SK-N-SH treated with all-trans-retinoic acid at 6 μM for 48 hours (cell line): ENCODE measurements around the gene HLA-G.
"Not testable (repeated sequence)": the region's sequence is repeated elsewhere in the genome, so short reads cannot be mapped to it uniquely, and the experiment has no call there.

Experiments used
- ATAC-seq: fragments of 200-7000 bp; cut with Tn5 transposase; 3 replicates; pipeline ENCODE4 v1.9.1; 2020; ENCODE audit warnings: mild to moderate bottlenecking, moderate library complexity
- ARNTL ChIP-seq: fragments of 450-650 bp; formaldehyde crosslinking; IDR thresholded peaks from 2 replicates; pipeline ENCODE4 v1.5.0; 2020; ENCODE audit warnings: low read depth, mild to moderate bottlenecking, moderate library complexity, borderline replicate concordance
- BACH2 ChIP-seq: fragments of 250-450 bp; sonication (Bioruptor Pico); IDR thresholded peaks from 2 replicates; pipeline ENCODE4 v1.9.0; 2021; ENCODE audit warnings: mild to moderate bottlenecking, borderline replicate concordance
- CSDC2 ChIP-seq: fragments of 250-450 bp; sonication (Bioruptor Pico); IDR thresholded peaks from 2 replicates; pipeline ENCODE4 v1.5.0; 2020; ENCODE audit warnings: mild to moderate bottlenecking, moderate library complexity
- ESRRG ChIP-seq: fragments of 250-450 bp; sonication (Bioruptor Pico); IDR thresholded peaks from 2 replicates; pipeline ENCODE4 v1.6.1; 2021; ENCODE audit warnings: mild to moderate bottlenecking
- ISL1 ChIP-seq: fragments of 250-450 bp; sonication (Bioruptor Pico); IDR thresholded peaks from 2 replicates; pipeline ENCODE4 v2.1.2; 2022; ENCODE audit warnings: mild to moderate bottlenecking, moderate library complexity
- OSR1 ChIP-seq: fragments of 250-450 bp; sonication (Bioruptor Pico); IDR thresholded peaks from 2 replicates; pipeline ENCODE4 v1.8.0; 2022; ENCODE audit warnings: moderate library complexity, mild to moderate bottlenecking, inconsistent platforms
- PPARA ChIP-seq: fragments of 250-450 bp; sonication (Bioruptor Pico); IDR thresholded peaks from 2 replicates; pipeline ENCODE4 v1.5.0; 2020; ENCODE audit warnings: mild to moderate bottlenecking, borderline replicate concordance
- RARB ChIP-seq: fragments of 250-450 bp; sonication (Bioruptor Pico); IDR thresholded peaks from 2 replicates; pipeline ENCODE4 v1.8.0; 2021; ENCODE audit warnings: mild to moderate bottlenecking, moderate library complexity
- TCF4 ChIP-seq: fragments of 250-450 bp; sonication (Bioruptor Pico); IDR thresholded peaks from 2 replicates; pipeline ENCODE4 v1.8.0; 2021; ENCODE audit warnings: mild to moderate bottlenecking, moderate library complexity, borderline replicate concordance
- ZC3H10 ChIP-seq: fragments of 250-450 bp; sonication (Bioruptor Pico); IDR thresholded peaks from 2 replicates; pipeline ENCODE4 v1.5.1; 2021; ENCODE audit warnings: mild to moderate bottlenecking, moderate library complexity
- ZFP30 ChIP-seq: fragments of 450-650 bp; formaldehyde crosslinking; IDR thresholded peaks from 2 replicates; pipeline ENCODE4 v1.5.0; 2022; ENCODE audit warnings: mild to moderate bottlenecking, moderate library complexity
- ZNF70 ChIP-seq: fragments of 450-650 bp; formaldehyde crosslinking; IDR thresholded peaks from 2 replicates; pipeline ENCODE4 v1.5.0; 2020; ENCODE audit warnings: mild to moderate bottlenecking, moderate library complexity
- ZNF8 ChIP-seq: fragments of 450-650 bp; formaldehyde crosslinking; IDR thresholded peaks from 2 replicates; pipeline ENCODE4 v1.5.0; 2020; ENCODE audit warnings: mild to moderate bottlenecking, moderate library complexity
- TF ChIP-seq, protein P1 (sequence below): fragments of 250-450 bp; sonication (Bioruptor Pico); IDR thresholded peaks from 2 replicates; pipeline ENCODE4 v1.5.0; 2020; ENCODE audit warnings: mild to moderate bottlenecking, moderate library complexity
- TF ChIP-seq, protein P2 (sequence below): fragments of 250-450 bp; sonication (Bioruptor Pico); IDR thresholded peaks from 2 replicates; pipeline ENCODE4 v1.5.1; 2021; ENCODE audit warnings: mild to moderate bottlenecking, moderate library complexity
- TF ChIP-seq, protein P3 (sequence below): fragments of 250-450 bp; sonication (Bioruptor Pico); IDR thresholded peaks from 2 replicates; pipeline ENCODE4 v1.5.1; 2020; ENCODE audit warnings: low read depth, mild to moderate bottlenecking, moderate library complexity
- TF ChIP-seq, protein P4 (sequence below): fragments of 250-450 bp; sonication (Bioruptor Pico); IDR thresholded peaks from 2 replicates; pipeline ENCODE4 v1.8.0; 2021; ENCODE audit warnings: low read depth, mild to moderate bottlenecking, moderate library complexity, borderline replicate concordance
- TF ChIP-seq, protein P5 (sequence below): fragments of 250-450 bp; sonication (Bioruptor Pico); IDR thresholded peaks from 2 replicates; pipeline ENCODE4 v1.8.0; 2020; ENCODE audit warnings: mild to moderate bottlenecking, moderate library complexity, borderline replicate concordance

The HLA-G gene

DNA sequence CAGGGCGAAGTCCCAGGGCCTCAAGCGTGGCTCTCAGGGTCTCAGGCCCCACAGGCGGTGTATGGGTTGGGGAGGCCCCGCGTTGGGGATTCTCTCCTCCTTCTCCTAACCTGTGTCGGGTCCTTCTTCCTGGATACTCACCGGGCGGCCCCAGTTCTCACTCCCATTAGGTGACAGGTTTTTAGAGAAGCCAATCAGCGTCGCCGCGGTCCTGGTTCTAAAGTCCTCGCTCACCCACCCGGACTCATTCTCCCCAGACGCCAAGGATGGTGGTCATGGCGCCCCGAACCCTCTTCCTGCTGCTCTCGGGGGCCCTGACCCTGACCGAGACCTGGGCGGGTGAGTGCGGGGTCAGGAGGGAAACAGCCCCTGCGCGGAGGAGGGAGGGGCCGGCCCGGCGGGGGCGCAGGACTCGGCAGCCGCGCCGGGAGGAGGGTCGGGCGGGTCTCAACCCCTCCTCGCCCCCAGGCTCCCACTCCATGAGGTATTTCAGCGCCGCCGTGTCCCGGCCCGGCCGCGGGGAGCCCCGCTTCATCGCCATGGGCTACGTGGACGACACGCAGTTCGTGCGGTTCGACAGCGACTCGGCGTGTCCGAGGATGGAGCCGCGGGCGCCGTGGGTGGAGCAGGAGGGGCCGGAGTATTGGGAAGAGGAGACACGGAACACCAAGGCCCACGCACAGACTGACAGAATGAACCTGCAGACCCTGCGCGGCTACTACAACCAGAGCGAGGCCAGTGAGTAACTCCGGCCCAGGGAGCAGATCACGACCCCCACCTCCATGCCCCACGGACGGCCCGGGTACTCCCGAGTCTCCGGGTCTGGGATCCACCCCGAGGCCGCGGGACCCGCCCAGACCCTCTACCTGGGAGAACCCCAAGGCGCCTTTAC is at the start of gene HLA-G:
TSS of gene HLA-G (plus strand) at position 247 of the 892 bp plus-strand sequence. CDS start at position 267, 20 bp downstream.
- ATAC-seq: peak; percentile 26; the same call in 2 of the 3 replicates
- no peak for TF ChIP-seq CSDC2
- TF ChIP-seq, protein P1, sequence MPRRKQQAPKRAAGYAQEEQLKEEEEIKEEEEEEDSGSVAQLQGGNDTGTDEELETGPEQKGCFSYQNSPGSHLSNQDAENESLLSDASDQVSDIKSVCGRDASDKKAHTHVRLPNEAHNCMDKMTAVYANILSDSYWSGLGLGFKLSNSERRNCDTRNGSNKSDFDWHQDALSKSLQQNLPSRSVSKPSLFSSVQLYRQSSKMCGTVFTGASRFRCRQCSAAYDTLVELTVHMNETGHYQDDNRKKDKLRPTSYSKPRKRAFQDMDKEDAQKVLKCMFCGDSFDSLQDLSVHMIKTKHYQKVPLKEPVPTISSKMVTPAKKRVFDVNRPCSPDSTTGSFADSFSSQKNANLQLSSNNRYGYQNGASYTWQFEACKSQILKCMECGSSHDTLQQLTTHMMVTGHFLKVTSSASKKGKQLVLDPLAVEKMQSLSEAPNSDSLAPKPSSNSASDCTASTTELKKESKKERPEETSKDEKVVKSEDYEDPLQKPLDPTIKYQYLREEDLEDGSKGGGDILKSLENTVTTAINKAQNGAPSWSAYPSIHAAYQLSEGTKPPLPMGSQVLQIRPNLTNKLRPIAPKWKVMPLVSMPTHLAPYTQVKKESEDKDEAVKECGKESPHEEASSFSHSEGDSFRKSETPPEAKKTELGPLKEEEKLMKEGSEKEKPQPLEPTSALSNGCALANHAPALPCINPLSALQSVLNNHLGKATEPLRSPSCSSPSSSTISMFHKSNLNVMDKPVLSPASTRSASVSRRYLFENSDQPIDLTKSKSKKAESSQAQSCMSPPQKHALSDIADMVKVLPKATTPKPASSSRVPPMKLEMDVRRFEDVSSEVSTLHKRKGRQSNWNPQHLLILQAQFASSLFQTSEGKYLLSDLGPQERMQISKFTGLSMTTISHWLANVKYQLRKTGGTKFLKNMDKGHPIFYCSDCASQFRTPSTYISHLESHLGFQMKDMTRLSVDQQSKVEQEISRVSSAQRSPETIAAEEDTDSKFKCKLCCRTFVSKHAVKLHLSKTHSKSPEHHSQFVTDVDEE (CRISPR knock-in tag): no peak
- TF ChIP-seq ARNTL (CRISPR knock-in tag): no peak
- TF ChIP-seq, protein P2, sequence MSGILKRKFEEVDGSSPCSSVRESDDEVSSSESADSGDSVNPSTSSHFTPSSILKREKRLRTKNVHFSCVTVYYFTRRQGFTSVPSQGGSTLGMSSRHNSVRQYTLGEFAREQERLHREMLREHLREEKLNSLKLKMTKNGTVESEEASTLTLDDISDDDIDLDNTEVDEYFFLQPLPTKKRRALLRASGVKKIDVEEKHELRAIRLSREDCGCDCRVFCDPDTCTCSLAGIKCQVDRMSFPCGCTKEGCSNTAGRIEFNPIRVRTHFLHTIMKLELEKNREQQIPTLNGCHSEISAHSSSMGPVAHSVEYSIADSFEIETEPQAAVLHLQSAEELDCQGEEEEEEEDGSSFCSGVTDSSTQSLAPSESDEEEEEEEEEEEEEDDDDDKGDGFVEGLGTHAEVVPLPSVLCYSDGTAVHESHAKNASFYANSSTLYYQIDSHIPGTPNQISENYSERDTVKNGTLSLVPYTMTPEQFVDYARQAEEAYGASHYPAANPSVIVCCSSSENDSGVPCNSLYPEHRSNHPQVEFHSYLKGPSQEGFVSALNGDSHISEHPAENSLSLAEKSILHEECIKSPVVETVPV: no peak
- TF ChIP-seq, protein P3, sequence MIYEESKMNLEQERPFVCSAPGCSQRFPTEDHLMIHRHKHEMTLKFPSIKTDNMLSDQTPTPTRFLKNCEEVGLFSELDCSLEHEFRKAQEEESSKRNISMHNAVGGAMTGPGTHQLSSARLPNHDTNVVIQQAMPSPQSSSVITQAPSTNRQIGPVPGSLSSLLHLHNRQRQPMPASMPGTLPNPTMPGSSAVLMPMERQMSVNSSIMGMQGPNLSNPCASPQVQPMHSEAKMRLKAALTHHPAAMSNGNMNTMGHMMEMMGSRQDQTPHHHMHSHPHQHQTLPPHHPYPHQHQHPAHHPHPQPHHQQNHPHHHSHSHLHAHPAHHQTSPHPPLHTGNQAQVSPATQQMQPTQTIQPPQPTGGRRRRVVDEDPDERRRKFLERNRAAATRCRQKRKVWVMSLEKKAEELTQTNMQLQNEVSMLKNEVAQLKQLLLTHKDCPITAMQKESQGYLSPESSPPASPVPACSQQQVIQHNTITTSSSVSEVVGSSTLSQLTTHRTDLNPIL: no peak
- TF ChIP-seq ISL1 (CRISPR knock-in tag): no peak
- TF ChIP-seq TCF4 (CRISPR knock-in tag): no peak
- no peak for TF ChIP-seq PPARA (CRISPR knock-in tag)
- no peak for TF ChIP-seq ZNF70 (CRISPR knock-in tag)
- no peak for TF ChIP-seq ZFP30 (CRISPR knock-in tag)
- TF ChIP-seq ESRRG (CRISPR knock-in tag): no peak
- TF ChIP-seq OSR1: no peak
- TF ChIP-seq, protein P4, sequence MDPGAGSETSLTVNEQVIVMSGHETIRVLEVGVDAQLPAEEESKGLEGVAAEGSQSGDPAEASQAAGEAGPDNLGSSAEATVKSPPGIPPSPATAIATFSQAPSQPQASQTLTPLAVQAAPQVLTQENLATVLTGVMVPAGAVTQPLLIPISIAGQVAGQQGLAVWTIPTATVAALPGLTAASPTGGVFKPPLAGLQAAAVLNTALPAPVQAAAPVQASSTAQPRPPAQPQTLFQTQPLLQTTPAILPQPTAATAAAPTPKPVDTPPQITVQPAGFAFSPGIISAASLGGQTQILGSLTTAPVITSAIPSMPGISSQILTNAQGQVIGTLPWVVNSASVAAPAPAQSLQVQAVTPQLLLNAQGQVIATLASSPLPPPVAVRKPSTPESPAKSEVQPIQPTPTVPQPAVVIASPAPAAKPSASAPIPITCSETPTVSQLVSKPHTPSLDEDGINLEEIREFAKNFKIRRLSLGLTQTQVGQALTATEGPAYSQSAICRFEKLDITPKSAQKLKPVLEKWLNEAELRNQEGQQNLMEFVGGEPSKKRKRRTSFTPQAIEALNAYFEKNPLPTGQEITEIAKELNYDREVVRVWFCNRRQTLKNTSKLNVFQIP (CRISPR knock-in tag): no peak
- TF ChIP-seq ZNF8 (CRISPR knock-in tag): no peak
- TF ChIP-seq, all 23 proteins: peak for 0

DNA sequence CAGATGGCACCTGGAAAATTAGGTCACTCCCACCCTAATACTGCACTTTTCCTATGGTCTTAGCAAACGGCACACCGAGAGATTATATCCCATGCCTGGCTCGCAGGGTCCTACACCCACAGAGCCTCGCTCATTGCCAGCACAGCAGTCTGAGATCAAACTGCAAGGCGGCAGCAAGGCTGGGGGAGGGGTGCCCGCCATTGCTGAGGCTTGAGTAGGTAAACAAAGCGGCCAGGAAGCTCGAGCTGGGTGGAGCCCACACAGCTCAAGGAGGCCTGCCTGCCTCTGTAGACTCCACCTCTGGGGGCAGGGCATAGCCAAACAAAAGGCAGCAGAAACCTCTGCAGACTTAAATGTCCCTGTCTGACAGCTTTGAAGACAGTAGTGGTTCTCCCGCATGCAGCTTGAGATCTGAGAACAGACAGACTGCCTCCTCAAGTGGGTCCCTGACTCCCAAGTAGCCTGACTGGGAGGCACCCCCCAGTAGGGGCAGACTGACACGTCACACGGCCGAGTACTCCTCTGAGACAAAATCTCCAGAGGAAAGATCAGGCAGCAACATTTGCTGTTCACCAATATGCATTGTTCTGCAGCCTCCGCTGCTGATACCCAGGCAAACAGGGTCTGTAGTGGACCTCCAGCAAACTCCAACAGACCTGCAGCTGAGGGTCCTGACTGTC is 47.5 kb upstream of the HLA-G start:
- not testable (repeated sequence) for ATAC-seq

DNA sequence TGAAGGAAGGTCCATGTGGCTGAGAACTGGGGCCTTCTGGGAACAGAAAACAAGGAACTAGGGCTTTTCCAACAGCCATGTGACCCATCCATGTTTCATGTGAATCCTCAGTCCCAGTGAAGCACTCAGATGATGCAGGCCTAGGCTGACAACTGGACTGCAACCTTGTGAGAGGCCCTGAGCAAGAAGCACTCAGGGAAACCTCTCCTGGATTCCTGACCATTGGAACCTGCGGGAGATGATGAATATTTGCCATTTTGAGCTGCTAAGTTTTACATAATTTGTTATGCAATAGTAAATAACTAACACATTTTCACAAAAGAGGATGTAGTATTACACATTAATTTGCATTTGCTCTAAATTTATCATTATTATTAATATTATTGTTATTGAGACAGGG is 38.4 kb upstream of the HLA-G start:
- ATAC-seq: no peak
- no peak for TF ChIP-seq ARNTL (CRISPR knock-in tag)

DNA sequence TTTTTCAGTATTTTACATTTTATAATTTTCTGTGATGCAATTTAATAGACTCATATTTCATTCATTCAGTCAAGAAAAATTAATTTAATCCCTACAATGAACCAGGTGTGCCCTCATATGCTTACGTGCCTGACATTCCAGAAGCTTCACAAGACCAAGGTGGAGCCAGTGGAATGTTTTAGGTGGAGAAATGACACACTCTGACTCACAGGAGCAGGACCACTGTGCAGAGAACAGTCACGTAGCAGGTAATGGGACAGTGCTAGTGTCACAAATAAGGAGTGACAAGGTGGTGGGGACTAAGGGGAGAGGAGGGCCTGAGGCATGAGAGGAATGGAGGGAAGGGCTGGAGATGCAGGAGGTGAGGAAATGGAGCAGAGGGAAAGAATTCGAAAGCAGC is 37.0 kb upstream of the HLA-G start:
- no peak for ATAC-seq
- TF ChIP-seq BACH2 (no peak), OSR1 (no peak), ZFP30 (CRISPR knock-in tag) (no peak), RARB (CRISPR knock-in tag) (no peak), ISL1 (CRISPR knock-in tag) (no peak), CSDC2 (no peak), ZC3H10 (CRISPR knock-in tag) (no peak)
- TF ChIP-seq, protein P1 (CRISPR knock-in tag): no peak
- TF ChIP-seq, protein P3: no peak
- TF ChIP-seq, protein P5, sequence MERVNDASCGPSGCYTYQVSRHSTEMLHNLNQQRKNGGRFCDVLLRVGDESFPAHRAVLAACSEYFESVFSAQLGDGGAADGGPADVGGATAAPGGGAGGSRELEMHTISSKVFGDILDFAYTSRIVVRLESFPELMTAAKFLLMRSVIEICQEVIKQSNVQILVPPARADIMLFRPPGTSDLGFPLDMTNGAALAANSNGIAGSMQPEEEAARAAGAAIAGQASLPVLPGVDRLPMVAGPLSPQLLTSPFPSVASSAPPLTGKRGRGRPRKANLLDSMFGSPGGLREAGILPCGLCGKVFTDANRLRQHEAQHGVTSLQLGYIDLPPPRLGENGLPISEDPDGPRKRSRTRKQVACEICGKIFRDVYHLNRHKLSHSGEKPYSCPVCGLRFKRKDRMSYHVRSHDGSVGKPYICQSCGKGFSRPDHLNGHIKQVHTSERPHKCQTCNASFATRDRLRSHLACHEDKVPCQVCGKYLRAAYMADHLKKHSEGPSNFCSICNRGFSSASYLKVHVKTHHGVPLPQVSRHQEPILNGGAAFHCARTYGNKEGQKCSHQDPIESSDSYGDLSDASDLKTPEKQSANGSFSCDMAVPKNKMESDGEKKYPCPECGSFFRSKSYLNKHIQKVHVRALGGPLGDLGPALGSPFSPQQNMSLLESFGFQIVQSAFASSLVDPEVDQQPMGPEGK: no peak
